Right atrium auricular region (tissue), 2 donors: Measurements from ENCODE around the gene GADD45B. TPM values are rescaled to one million over a fixed set of nuclear protein-coding genes. Genes with fewer than 3 reads are reported as not detected.

Experiments used
- DNase-seq: peaks from one replicate; pipeline ENCODE4 v3.0.0-alpha.2; 2019; ENCODE audit warnings: low spot score
- H3K27ac ChIP-seq, 2 donors: fragments of 200-600 bp; sonication (generic); 1 replicate in 1 of 2; 2 replicates in 1 of 2; pipeline ENCODE4 v1.5.1; 2016 to 2019
- H3K27me3 ChIP-seq, 2 donors: fragments of 200-600 bp; sonication (generic); one replicate each; pipeline versions ENCODE4 v1.5.1 to v1.6.0; 2017 to 2019
- H3K36me3 ChIP-seq: fragments of 200-600 bp; sonication (generic); one replicate; pipeline ENCODE4 v1.5.1; 2016
- H3K4me1 ChIP-seq, 2 donors: fragments of 200-600 bp; sonication (generic); one replicate each; pipeline versions ENCODE4 v1.5.1 to v1.6.0; 2017 to 2019
- H3K4me3 ChIP-seq, 2 donors: fragments of 200-600 bp; sonication (generic); 1 replicate in 1 of 2; 2 replicates in 1 of 2; pipeline ENCODE4 v1.5.1; 2017 to 2019; ENCODE audit warnings: mild to moderate bottlenecking in 1 of 2, moderate library complexity in 1 of 2
- H3K9me3 ChIP-seq, 2 donors: fragments of 200-600 bp; sonication (generic); one replicate each; pipeline ENCODE4 v1.5.1; 2019
- CTCF ChIP-seq, 2 donors: fragments of 200-600 bp; sonication (generic); IDR thresholded peaks; one replicate each; pipeline ENCODE4 v1.5.1; 2019; ENCODE audit warnings: antibody characterized with exemption in 2 of 2
- total RNA-seq, 2 donors: library from RNA; depleted of rRNA; stranded (reverse); fragments of >200 nt; gene quantifications; one replicate each; pipeline ENCODE4 v1.1.0, GENCODE V29; 2016

GADD45B gene
- total RNA-seq, 2 donors from 2014 or later = 205 to 218 TPM

GRCh38 chr19:2485428-2485827 lies 9.5 kb downstream of the GADD45B start:
- no peak overlapping the region for H3K4me3 ChIP-seq
- no peak for TF ChIP-seq CTCF (IDR thresholded peaks at IDR 0.05)

GRCh38 chr19:2487090-2487489 lies 11.2 kb downstream of the GADD45B start:
- peaks cover 0 to 33% of the 10 kb centered on the region in 2 donors for H3K4me1 ChIP-seq
- no peak for TF ChIP-seq CTCF (IDR thresholded peaks at IDR 0.05)
- peaks cover 0 to 11% of the 10 kb centered on the region in 2 donors for H3K9me3 ChIP-seq
- no peak overlapping the region for H3K4me3 ChIP-seq
- no peaks in the 10 kb centered on the region for H3K36me3 ChIP-seq
- no peak overlapping the region for H3K27ac ChIP-seq
- H3K27me3 ChIP-seq = no peaks in the 10 kb centered on the region
- no peak for DNase-seq

More at GRCh38 chr19:2485428-2485827, 9.5 kb downstream of the GADD45B start:
- Histone ChIP-seq H3K9me3 (peaks cover 0 to 11% of the 10 kb centered on the region in 2 donors), H3K27ac (no peak overlapping the region), H3K4me1 (peaks cover 0 to 20% of the 10 kb centered on the region in 2 donors), H3K36me3 (no peaks in the 10 kb centered on the region), H3K27me3 (no peaks in the 10 kb centered on the region)
- no peak for DNase-seq

- Histone ChIP-seq H3K9me3 (peaks cover 0 to 10% of the 10 kb centered on the region in 2 donors), H3K4me3 (peak overlapping the region in 1 of 2 donors; percentile 59), H3K4me1 (peaks cover 0 to 33% of the 10 kb centered on the region in 2 donors), H3K27me3 (no peaks in the 10 kb centered on the region), H3K36me3 (no peaks in the 10 kb centered on the region), H3K27ac (peak overlapping the region; percentile 68 to 77)
- no peak for TF ChIP-seq CTCF (IDR thresholded peaks at IDR 0.05)
- DNase-seq = no peak
Observed at GRCh38 chr19:2487842-2488241, 11.9 kb downstream of the GADD45B start.

- H3K9me3 ChIP-seq = peaks cover 0 to 3% of the 10 kb centered on the region in 2 donors
- H3K27me3 ChIP-seq = no peaks in the 10 kb centered on the region
- no peaks in the 10 kb centered on the region for H3K36me3 ChIP-seq
- H3K4me3 ChIP-seq = peak overlapping the region; percentile 40 to 59
- H3K4me1 ChIP-seq = peaks cover 0 to 33% of the 10 kb centered on the region in 2 donors
- peak overlapping the region; percentile 68 to 77 for H3K27ac ChIP-seq
- DNase-seq = no peak
- TF ChIP-seq CTCF (IDR thresholded peaks at IDR 0.05) = no peak
Observed at GRCh38 chr19:2488405-2488941, 12.5 kb downstream of the GADD45B start.

- no peaks in the 10 kb centered on the region for H3K36me3 ChIP-seq
- peak overlapping the region; percentile 40 to 59 for H3K4me3 ChIP-seq
- H3K9me3 ChIP-seq = no peaks in the 10 kb centered on the region
- TF ChIP-seq CTCF (IDR thresholded peaks at IDR 0.05) = no peak
- H3K27me3 ChIP-seq = no peaks in the 10 kb centered on the region
- H3K4me1 ChIP-seq = peaks cover 0 to 37% of the 10 kb centered on the region in 2 donors
- no peak for DNase-seq
- peak overlapping the region; percentile 68 to 77 for H3K27ac ChIP-seq
Observed at GRCh38 chr19:2488942-2489731, 13.2 kb downstream of the GADD45B start.
